GM12878 (cell line): ENCODE results near the gene HSD3B2. TPM values are rescaled to one million over a fixed set of nuclear protein-coding genes. Genes with fewer than 3 reads are reported as not detected.

ENCODE experiments used
- ATAC-seq: fragments of 200-7000 bp; cut with Tn5 transposase; 3 replicates; pipeline ENCODE4 v1.9.1; 2020; ENCODE audit warnings: mild to moderate bottlenecking, moderate library complexity
- BruUV-seq: library from RNA; stranded (reverse); fragments of 400-500 nt; replicated peaks from 2 replicates; lab custom pipeline; 2021; lab: Mats Ljungman, UMichigan
- CTCF ChIA-PET: fragments of 300-600 bp; sonication (Branson Sonifier 250); formaldehyde crosslinking; extraction: SDS; loops from one replicate; lab custom pipeline; 2021; ENCODE audit warnings: inconsistent platforms; lab: Yijun Ruan, JAX
- POLR2A ChIA-PET: fragments of 350-600 bp; formaldehyde crosslinking; extraction: SDS; loops from one replicate; lab custom pipeline; 2021; ENCODE audit warnings: inconsistent platforms; lab: Charles Lee
- RAD21 ChIA-PET: fragments of 300-600 bp; sonication (Branson Sonifier 250); formaldehyde crosslinking; loops from one replicate; lab custom pipeline; 2023; ENCODE audit warnings: antibody characterized with exemption; ENCODE audit not compliant: unreplicated experiment; lab: Charles Lee
- SMC1A ChIA-PET: fragments of 300-600 bp; sonication (Branson Sonifier 250); formaldehyde crosslinking; loops from one replicate; lab custom pipeline; 2023; ENCODE audit not compliant: unreplicated experiment, uncharacterized antibody; lab: Charles Lee
- DNase-seq: peaks from one replicate; pipeline ENCODE4 v3.0.0-alpha.2; 2011; ENCODE audit warnings: low read depth, low spot score
- FAIRE-seq: peaks from 3 replicates; lab custom pipeline; 2011; peaks lifted over from hg19 to GRCh38; lab: Jason Lieb, UNC
- H2AFZ ChIP-seq: 2 replicates; pipeline ENCODE4 v1.6.0; 2011; ENCODE audit warnings: low read depth, low read length, control low read depth; ENCODE audit not compliant: control insufficient read depth
- H3K27ac ChIP-seq: 2 replicates; pipeline ENCODE4 v1.5.1; 2011; ENCODE audit warnings: control low read depth; ENCODE audit not compliant: control insufficient read depth, insufficient read depth
- H3K27me3 ChIP-seq, 2 experiments: replicated peaks in 1 of 2; 2 replicates each; pipeline versions ENCODE4 v1.6.0 to v1.6.1; 2011; ENCODE audit warnings: low read length in 1 of 2; ENCODE audit not compliant: control insufficient read depth in 2 of 2, insufficient read depth in 2 of 2
- H3K36me3 ChIP-seq, 2 experiments: 2 replicates each; pipeline ENCODE4 v1.5.1; 2011; ENCODE audit warnings: low read length in 1 of 2; ENCODE audit not compliant: control insufficient read depth in 2 of 2, insufficient read depth in 2 of 2
- H3K4me1 ChIP-seq: 2 replicates; pipeline ENCODE4 v1.6.1; 2011; ENCODE audit warnings: mild to moderate bottlenecking, low read length, moderate library complexity, mixed read lengths; ENCODE audit not compliant: control insufficient read depth, insufficient read depth
- H3K4me2 ChIP-seq: 2 replicates; pipeline ENCODE4 v1.6.0; 2011; ENCODE audit warnings: control low read depth; ENCODE audit not compliant: control insufficient read depth, insufficient read depth
- H3K4me3 ChIP-seq: fragments of 200-600 bp; sonication (generic); 2 replicates; pipeline ENCODE4 v1.5.1; 2016
- H3K79me2 ChIP-seq: 2 replicates; pipeline ENCODE4 v1.6.0; 2011; ENCODE audit warnings: low read length; ENCODE audit not compliant: control insufficient read depth, insufficient read depth
- H3K9ac ChIP-seq: 2 replicates; pipeline ENCODE4 v1.8.0; 2011; ENCODE audit warnings: low read length, control low read depth, mixed read lengths; ENCODE audit not compliant: control insufficient read depth, insufficient read depth
- H3K9me3 ChIP-seq: replicated peaks from 3 replicates; pipeline ENCODE4 v1.5.1; 2011; ENCODE audit warnings: mild to moderate bottlenecking, low read length; ENCODE audit not compliant: control insufficient read depth, insufficient read depth
- H4K20me1 ChIP-seq: 2 replicates; pipeline ENCODE4 v1.6.0; 2011; ENCODE audit not compliant: control insufficient read depth, insufficient read depth
- CHD2 ChIP-seq: IDR thresholded peaks from 2 replicates; pipeline ENCODE4 v1.6.1; 2011; ENCODE audit warnings: low read depth, low read length, improper control_type of control experiment, borderline replicate concordance
- KAT2A ChIP-seq: conservative IDR thresholded peaks from 2 replicates; pipeline ENCODE4 v1.6.1; 2011; ENCODE audit warnings: low read depth, low read length; ENCODE audit not compliant: control insufficient read depth
- MEF2A ChIP-seq: IDR thresholded peaks from 2 replicates; pipeline ENCODE4 v1.6.1; 2011; ENCODE audit warnings: low read depth, mild to moderate bottlenecking, low read length, moderate library complexity; ENCODE audit not compliant: insufficient read depth
- MXI1 ChIP-seq: fragments of 150-350 bp; IDR thresholded peaks from 2 replicates; pipeline ENCODE4 v1.6.1; 2011; ENCODE audit warnings: low read depth, mild to moderate bottlenecking, inconsistent platforms, low read length, improper control_type of control experiment
- POLR2A ChIP-seq: IDR thresholded peaks from 2 replicates; pipeline ENCODE4 v1.6.1; 2011; ENCODE audit warnings: low read depth, mild to moderate bottlenecking, low read length
- SREBF1 ChIP-seq: IDR thresholded peaks from 2 replicates; pipeline ENCODE4 v1.6.1; 2012; ENCODE audit warnings: mild to moderate bottlenecking, low read length
- SRF ChIP-seq, 2 experiments: IDR thresholded peaks; 2 replicates each; pipeline ENCODE4 v1.6.1; 2011; ENCODE audit warnings: low read depth in 2 of 2, low read length in 2 of 2, mild to moderate bottlenecking in 1 of 2, moderate library complexity in 1 of 2
- ZBED1 ChIP-seq: IDR thresholded peaks from 2 replicates; pipeline ENCODE4 v1.6.1; 2016; ENCODE audit warnings: borderline replicate concordance
- in situ Hi-C: fragments of 300-500 bp; cut with MboI; formaldehyde crosslinking; loops from 9 replicates; pipeline ENCODE4 v1.14.3; 2018; ENCODE audit warnings: mixed read lengths
- intact Hi-C: fragments of 100-400 bp; cut with micrococcal nuclease; formaldehyde crosslinking; loops from one replicate; pipeline ENCODE4 v1.14.2; 2022; ENCODE audit not compliant: unreplicated experiment
- polyA plus RNA-seq, 11 experiments: library from polyadenylated mRNA; depleted of rRNA in 4 of 11; unstranded in 6 of 11; stranded (reverse) in 5 of 11; fragments of >200 nt; fragmentation: Nextera tagmentation in 4 of 11; fragmentation: Illumina TruSeq in 1 of 11; extraction: Ambion mirVana in 4 of 11; extraction: Trizol in 1 of 11; gene quantifications; 1 replicate in 1 of 11; 2 replicates in 10 of 11; pipeline versions ENCODE4 v1.2.1 to v1.2.3, GENCODE V29; 2011 to 2016; ENCODE audit warnings: inconsistent platforms in 2 of 11, missing spikeins in 2 of 11, low read depth in 1 of 11
- total RNA-seq, 4 experiments: library from RNA; depleted of rRNA in 3 of 4; stranded (reverse); fragments of >200 nt in 3 of 4; fragmentation: Illumina TruSeq in 1 of 4; extraction: Trizol in 1 of 4; gene quantifications; 2 replicates each; pipeline versions ENCODE4 v1.2.1 to v1.2.3, GENCODE V29; 2013 to 2021
- TF ChIP-seq, protein P1 (sequence below): fragments of 450-650 bp; IDR thresholded peaks from 2 replicates; pipeline ENCODE4 v1.6.1; 2017; ENCODE audit warnings: mild to moderate bottlenecking
- TF ChIP-seq, protein P2 (sequence below): fragments of 450-650 bp; formaldehyde crosslinking; IDR thresholded peaks from 2 replicates; pipeline ENCODE4 v1.5.0; 2022; ENCODE audit warnings: mild to moderate bottlenecking, missing genetic modification characterization
- TF ChIP-seq, protein P3 (sequence below): IDR thresholded peaks from 2 replicates; pipeline ENCODE4 v1.6.1; 2012; ENCODE audit warnings: low read depth, low read length, improper control_type of control experiment
- TF ChIP-seq, protein P4 (sequence below): fragments of 450-650 bp; IDR thresholded peaks from 2 replicates; pipeline ENCODE4 v1.6.1; 2017; ENCODE audit warnings: borderline replicate concordance
- TF ChIP-seq, protein P5 (sequence below): fragments of 150-350 bp; IDR thresholded peaks from 2 replicates; pipeline ENCODE4 v1.6.1; 2016; ENCODE audit warnings: low read depth, low read length

The HSD3B2 gene
- total and polyA plus RNA-seq, 10 of the 15 experiments (the other 5 are each of a cell fraction or from before 2014, with no cell fraction given) = 0.56 TPM; not detected in 9

DNA sequence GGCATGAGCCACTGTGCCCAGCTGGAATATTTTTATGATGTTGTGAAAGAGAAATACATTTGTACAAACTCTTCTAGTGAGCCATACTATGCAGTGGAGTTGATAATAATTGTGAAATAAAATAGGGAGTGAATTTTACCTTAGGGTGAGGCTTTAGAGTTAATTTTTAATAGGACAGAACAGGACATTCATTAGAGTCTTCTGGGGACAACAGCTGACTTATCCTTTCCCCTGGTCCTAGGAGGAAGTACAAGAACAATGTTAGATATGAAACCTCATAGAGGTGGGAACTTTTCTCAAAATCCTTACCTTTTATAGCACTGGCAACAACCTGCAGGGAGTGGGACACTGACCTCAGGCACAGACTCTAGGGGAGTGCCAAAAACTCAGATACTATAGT is 24.4 kb upstream of the HSD3B2 start:
- Histone ChIP-seq H3K27ac (no peak overlapping the region), H3K27me3 (peaks cover 0 to 3% of the 10 kb centered on the region in 2 experiments; a peak in 2 of 4 replicates), H2AFZ (no peak overlapping the region), H4K20me1 (no peaks in the 10 kb centered on the region), H3K36me3 (no peaks in the 10 kb centered on the region), H3K79me2 (no peaks in the 10 kb centered on the region), H3K9ac (no peak overlapping the region), H3K4me3 (no peak overlapping the region), H3K4me1 (no peaks in the 10 kb centered on the region), H3K9me3 (no peaks in the 10 kb centered on the region), H3K4me2 (no peak overlapping the region)
- DNase-seq = no peak
- no TSS peak for BruUV-seq
- FAIRE-seq = no peak
- in situ Hi-C loops = no loop called here
- ChIA-PET RAD21 (no interaction called here), SMC1A (interaction anchor here (1.3 kb wide), 1 partner anchor 21 kb away, joined by 3 read pairs; no protein-coding TSS in a partner anchor), POLR2A (no interaction called here), CTCF (interaction anchor here (1.2 kb wide), 1 partner anchor 16 kb away, joined by 3 read pairs; no protein-coding TSS in a partner anchor)
- intact Hi-C loops = no loop called here
- no peak for ATAC-seq
- no peak for TF ChIP-seq ZBED1
- TF ChIP-seq, protein P1, sequence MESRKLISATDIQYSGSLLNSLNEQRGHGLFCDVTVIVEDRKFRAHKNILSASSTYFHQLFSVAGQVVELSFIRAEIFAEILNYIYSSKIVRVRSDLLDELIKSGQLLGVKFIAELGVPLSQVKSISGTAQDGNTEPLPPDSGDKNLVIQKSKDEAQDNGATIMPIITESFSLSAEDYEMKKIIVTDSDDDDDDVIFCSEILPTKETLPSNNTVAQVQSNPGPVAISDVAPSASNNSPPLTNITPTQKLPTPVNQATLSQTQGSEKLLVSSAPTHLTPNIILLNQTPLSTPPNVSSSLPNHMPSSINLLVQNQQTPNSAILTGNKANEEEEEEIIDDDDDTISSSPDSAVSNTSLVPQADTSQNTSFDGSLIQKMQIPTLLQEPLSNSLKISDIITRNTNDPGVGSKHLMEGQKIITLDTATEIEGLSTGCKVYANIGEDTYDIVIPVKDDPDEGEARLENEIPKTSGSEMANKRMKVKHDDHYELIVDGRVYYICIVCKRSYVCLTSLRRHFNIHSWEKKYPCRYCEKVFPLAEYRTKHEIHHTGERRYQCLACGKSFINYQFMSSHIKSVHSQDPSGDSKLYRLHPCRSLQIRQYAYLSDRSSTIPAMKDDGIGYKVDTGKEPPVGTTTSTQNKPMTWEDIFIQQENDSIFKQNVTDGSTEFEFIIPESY = no peak
- no peak for TF ChIP-seq CHD2
- TF ChIP-seq MEF2A = no peak
- TF ChIP-seq SRF (IDR thresholded peaks at IDR 0.05; ENCODE audit: low read depth in 2 of 2, low read length in 2 of 2) = no peak
- no peak for TF ChIP-seq KAT2A
- TF ChIP-seq, protein P2, sequence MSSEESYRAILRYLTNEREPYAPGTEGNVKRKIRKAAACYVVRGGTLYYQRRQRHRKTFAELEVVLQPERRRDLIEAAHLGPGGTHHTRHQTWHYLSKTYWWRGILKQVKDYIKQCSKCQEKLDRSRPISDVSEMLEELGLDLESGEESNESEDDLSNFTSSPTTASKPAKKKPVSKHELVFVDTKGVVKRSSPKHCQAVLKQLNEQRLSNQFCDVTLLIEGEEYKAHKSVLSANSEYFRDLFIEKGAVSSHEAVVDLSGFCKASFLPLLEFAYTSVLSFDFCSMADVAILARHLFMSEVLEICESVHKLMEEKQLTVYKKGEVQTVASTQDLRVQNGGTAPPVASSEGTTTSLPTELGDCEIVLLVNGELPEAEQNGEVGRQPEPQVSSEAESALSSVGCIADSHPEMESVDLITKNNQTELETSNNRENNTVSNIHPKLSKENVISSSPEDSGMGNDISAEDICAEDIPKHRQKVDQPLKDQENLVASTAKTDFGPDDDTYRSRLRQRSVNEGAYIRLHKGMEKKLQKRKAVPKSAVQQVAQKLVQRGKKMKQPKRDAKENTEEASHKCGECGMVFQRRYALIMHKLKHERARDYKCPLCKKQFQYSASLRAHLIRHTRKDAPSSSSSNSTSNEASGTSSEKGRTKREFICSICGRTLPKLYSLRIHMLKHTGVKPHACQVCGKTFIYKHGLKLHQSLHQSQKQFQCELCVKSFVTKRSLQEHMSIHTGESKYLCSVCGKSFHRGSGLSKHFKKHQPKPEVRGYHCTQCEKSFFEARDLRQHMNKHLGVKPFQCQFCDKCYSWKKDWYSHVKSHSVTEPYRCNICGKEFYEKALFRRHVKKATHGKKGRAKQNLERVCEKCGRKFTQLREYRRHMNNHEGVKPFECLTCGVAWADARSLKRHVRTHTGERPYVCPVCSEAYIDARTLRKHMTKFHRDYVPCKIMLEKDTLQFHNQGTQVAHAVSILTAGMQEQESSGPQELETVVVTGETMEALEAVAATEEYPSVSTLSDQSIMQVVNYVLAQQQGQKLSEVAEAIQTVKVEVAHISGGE (CRISPR knock-in tag) = no peak
- TF ChIP-seq, protein P3, sequence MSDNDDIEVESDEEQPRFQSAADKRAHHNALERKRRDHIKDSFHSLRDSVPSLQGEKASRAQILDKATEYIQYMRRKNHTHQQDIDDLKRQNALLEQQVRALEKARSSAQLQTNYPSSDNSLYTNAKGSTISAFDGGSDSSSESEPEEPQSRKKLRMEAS = no peak
- TF ChIP-seq SREBF1 = no peak
- TF ChIP-seq, protein P4, sequence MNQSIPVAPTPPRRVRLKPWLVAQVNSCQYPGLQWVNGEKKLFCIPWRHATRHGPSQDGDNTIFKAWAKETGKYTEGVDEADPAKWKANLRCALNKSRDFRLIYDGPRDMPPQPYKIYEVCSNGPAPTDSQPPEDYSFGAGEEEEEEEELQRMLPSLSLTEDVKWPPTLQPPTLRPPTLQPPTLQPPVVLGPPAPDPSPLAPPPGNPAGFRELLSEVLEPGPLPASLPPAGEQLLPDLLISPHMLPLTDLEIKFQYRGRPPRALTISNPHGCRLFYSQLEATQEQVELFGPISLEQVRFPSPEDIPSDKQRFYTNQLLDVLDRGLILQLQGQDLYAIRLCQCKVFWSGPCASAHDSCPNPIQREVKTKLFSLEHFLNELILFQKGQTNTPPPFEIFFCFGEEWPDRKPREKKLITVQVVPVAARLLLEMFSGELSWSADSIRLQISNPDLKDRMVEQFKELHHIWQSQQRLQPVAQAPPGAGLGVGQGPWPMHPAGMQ = no peak
- TF ChIP-seq, protein P5, sequence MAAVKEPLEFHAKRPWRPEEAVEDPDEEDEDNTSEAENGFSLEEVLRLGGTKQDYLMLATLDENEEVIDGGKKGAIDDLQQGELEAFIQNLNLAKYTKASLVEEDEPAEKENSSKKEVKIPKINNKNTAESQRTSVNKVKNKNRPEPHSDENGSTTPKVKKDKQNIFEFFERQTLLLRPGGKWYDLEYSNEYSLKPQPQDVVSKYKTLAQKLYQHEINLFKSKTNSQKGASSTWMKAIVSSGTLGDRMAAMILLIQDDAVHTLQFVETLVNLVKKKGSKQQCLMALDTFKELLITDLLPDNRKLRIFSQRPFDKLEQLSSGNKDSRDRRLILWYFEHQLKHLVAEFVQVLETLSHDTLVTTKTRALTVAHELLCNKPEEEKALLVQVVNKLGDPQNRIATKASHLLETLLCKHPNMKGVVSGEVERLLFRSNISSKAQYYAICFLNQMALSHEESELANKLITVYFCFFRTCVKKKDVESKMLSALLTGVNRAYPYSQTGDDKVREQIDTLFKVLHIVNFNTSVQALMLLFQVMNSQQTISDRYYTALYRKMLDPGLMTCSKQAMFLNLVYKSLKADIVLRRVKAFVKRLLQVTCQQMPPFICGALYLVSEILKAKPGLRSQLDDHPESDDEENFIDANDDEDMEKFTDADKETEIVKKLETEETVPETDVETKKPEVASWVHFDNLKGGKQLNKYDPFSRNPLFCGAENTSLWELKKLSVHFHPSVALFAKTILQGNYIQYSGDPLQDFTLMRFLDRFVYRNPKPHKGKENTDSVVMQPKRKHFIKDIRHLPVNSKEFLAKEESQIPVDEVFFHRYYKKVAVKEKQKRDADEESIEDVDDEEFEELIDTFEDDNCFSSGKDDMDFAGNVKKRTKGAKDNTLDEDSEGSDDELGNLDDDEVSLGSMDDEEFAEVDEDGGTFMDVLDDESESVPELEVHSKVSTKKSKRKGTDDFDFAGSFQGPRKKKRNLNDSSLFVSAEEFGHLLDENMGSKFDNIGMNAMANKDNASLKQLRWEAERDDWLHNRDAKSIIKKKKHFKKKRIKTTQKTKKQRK = no peak
- TF ChIP-seq MXI1 = no peak
- TF ChIP-seq POLR2A = no peak
